Right lobe of liver (tissue), 4 donors: ENCODE results near the gene SLC10A7.

Experiments used
- CTCF ChIP-seq, 4 donors: fragments of 200-600 bp in 3 of 4; fragments of 450-650 bp in 1 of 4; IDR thresholded peaks; one replicate each; pipeline versions ENCODE4 v1.5.1 to v1.8.0; 2016 to 2022; ENCODE audit warnings: antibody characterized with exemption in 4 of 4, mild to moderate bottlenecking in 2 of 4
- POLR2A ChIP-seq: fragments of 450-650 bp; IDR thresholded peaks from one replicate; pipeline ENCODE4 v1.6.1; 2017; ENCODE audit warnings: antibody characterized with exemption, mild to moderate bottlenecking
- donor health status: DM: no; HTN: no; CAD: no.
- donor health status: DM: no; HTN: no; CAD: no.
- donor health status: DM: no; HTN: yes; CAD: no.

- TF ChIP-seq CTCF (IDR thresholded peaks at IDR 0.05) (no peak), POLR2A (no peak)
Observed at GRCh38 chr4:146302822-146303221, 218.9 kb downstream of the SLC10A7 start.
